ENCODE results near the gene PCDH9.

PCDH9 gene

GRCh38 chr13:66536746-66537145 lies 693.4 kb downstream of the PCDH9 start:
- no peaks in the 10 kb centered on the region for H3K36me3 ChIP-seq (ENCODE audit: control insufficient read depth, insufficient read depth, low read length)
- no peak for DNase-seq (ENCODE audit: extremely low read depth, insufficient read length)
- H3K4me3 ChIP-seq (replicated peaks; ENCODE audit: low read depth, low read length) = no peak overlapping the region
- TF ChIP-seq CTCF (IDR thresholded peaks at IDR 0.05; ENCODE audit: insufficient read depth, low read length, poor library complexity, severe bottlenecking) = no peak
- H3K27me3 ChIP-seq (replicated peaks; ENCODE audit: control insufficient read depth, insufficient read depth, low read length) = no peaks in the 10 kb centered on the region

- DNase-seq (ENCODE audit: extremely low read depth, insufficient read length) = no peak
- H3K27me3 ChIP-seq (replicated peaks; ENCODE audit: control insufficient read depth, insufficient read depth, low read length) = no peaks in the 10 kb centered on the region
- H3K4me3 ChIP-seq (replicated peaks; ENCODE audit: low read depth, low read length) = no peak overlapping the region
- no peaks in the 10 kb centered on the region for H3K36me3 ChIP-seq (ENCODE audit: control insufficient read depth, insufficient read depth, low read length)
- no peak for TF ChIP-seq CTCF (IDR thresholded peaks at IDR 0.05; ENCODE audit: insufficient read depth, low read length, poor library complexity, severe bottlenecking)
Observed at GRCh38 chr13:66534561-66534960, 695.6 kb downstream of the PCDH9 start.

GRCh38 chr13:66532845-66533244 lies 697.3 kb downstream of the PCDH9 start:
- DNase-seq (ENCODE audit: extremely low read depth, insufficient read length) = no peak
- Histone ChIP-seq H3K27me3 (replicated peaks; ENCODE audit: control insufficient read depth, insufficient read depth, low read length) (no peaks in the 10 kb centered on the region), H3K4me3 (replicated peaks; ENCODE audit: low read depth, low read length) (no peak overlapping the region), H3K36me3 (ENCODE audit: control insufficient read depth, insufficient read depth, low read length) (no peaks in the 10 kb centered on the region)
- TF ChIP-seq CTCF (IDR thresholded peaks at IDR 0.05; ENCODE audit: insufficient read depth, low read length, poor library complexity, severe bottlenecking) = no peak

GRCh38 chr13:66532146-66532545 lies 698.0 kb downstream of the PCDH9 start:
- Histone ChIP-seq H3K4me3 (replicated peaks; ENCODE audit: low read depth, low read length) (no peak overlapping the region), H3K27me3 (replicated peaks; ENCODE audit: control insufficient read depth, insufficient read depth, low read length) (no peaks in the 10 kb centered on the region), H3K36me3 (ENCODE audit: control insufficient read depth, insufficient read depth, low read length) (no peaks in the 10 kb centered on the region)
- TF ChIP-seq CTCF (IDR thresholded peaks at IDR 0.05; ENCODE audit: insufficient read depth, low read length, poor library complexity, severe bottlenecking) = no peak
- DNase-seq (ENCODE audit: extremely low read depth, insufficient read length) = no peak

GRCh38 chr13:66530686-66531085 lies 699.5 kb downstream of the PCDH9 start:
- no peak for TF ChIP-seq CTCF (IDR thresholded peaks at IDR 0.05; ENCODE audit: insufficient read depth, low read length, poor library complexity, severe bottlenecking)

GRCh38 chr13:66530158-66530557 lies 700.0 kb downstream of the PCDH9 start:
- TF ChIP-seq CTCF (IDR thresholded peaks at IDR 0.05; ENCODE audit: insufficient read depth, low read length, poor library complexity, severe bottlenecking) = no peak

More at GRCh38 chr13:66530686-66531085, 699.5 kb downstream of the PCDH9 start:
- Histone ChIP-seq H3K36me3 (ENCODE audit: control insufficient read depth, insufficient read depth, low read length) (no peaks in the 10 kb centered on the region), H3K27me3 (replicated peaks; ENCODE audit: control insufficient read depth, insufficient read depth, low read length) (no peaks in the 10 kb centered on the region), H3K4me3 (replicated peaks; ENCODE audit: low read depth, low read length) (no peak overlapping the region)
- DNase-seq (ENCODE audit: extremely low read depth, insufficient read length) = no peak

More at GRCh38 chr13:66530158-66530557, 700.0 kb downstream of the PCDH9 start:
- no peaks in the 10 kb centered on the region for H3K27me3 ChIP-seq (replicated peaks; ENCODE audit: control insufficient read depth, insufficient read depth, low read length)
- no peak overlapping the region for H3K4me3 ChIP-seq (replicated peaks; ENCODE audit: low read depth, low read length)
- H3K36me3 ChIP-seq (ENCODE audit: control insufficient read depth, insufficient read depth, low read length) = no peaks in the 10 kb centered on the region
- DNase-seq (ENCODE audit: extremely low read depth, insufficient read length) = no peak
